ENCODE measurements around the gene VPS16.
"Not testable (repeated sequence)": the region's sequence is repeated elsewhere in the genome, so short reads cannot be mapped to it uniquely, and the experiment has no call there.

DNA sequence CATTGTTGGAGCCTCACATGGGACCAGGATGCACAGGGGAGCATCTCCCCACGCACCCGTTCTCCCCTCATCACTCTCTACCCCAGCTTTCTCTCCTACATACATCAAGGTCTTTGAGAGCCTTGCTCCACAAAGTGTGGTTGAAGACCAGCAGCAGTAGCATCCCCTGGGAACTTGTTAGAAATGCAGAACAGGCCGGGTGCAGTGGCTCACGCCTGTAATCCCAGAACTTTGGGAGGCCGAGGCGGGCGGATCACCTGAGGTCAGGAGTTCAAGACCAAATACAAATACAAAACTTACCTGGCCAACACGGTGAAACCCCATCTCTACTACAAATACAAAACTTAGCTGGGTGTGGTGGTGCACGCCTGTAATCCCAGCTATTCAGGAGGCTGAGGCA, 32.6 kb upstream of the VPS16 start:
- TF ChIP-seq, protein P1, sequence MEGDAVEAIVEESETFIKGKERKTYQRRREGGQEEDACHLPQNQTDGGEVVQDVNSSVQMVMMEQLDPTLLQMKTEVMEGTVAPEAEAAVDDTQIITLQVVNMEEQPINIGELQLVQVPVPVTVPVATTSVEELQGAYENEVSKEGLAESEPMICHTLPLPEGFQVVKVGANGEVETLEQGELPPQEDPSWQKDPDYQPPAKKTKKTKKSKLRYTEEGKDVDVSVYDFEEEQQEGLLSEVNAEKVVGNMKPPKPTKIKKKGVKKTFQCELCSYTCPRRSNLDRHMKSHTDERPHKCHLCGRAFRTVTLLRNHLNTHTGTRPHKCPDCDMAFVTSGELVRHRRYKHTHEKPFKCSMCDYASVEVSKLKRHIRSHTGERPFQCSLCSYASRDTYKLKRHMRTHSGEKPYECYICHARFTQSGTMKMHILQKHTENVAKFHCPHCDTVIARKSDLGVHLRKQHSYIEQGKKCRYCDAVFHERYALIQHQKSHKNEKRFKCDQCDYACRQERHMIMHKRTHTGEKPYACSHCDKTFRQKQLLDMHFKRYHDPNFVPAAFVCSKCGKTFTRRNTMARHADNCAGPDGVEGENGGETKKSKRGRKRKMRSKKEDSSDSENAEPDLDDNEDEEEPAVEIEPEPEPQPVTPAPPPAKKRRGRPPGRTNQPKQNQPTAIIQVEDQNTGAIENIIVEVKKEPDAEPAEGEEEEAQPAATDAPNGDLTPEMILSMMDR (IDR thresholded peaks at IDR 0.05; ENCODE audit: low read depth, low read length, poor library complexity, severe bottlenecking) = not testable (repeated sequence)
- not testable (repeated sequence) for TF ChIP-seq EZH2phosphoT487 (IDR thresholded peaks at IDR 0.05; ENCODE audit: borderline replicate concordance, low read length)
